NCI-H345 treated with DMSO at 0.1 percent for 48 hours (cell line): ENCODE data around the gene KLHDC1.
"Not testable (repeated sequence)": the region's sequence is repeated elsewhere in the genome, so short reads cannot be mapped to it uniquely, and the experiment has no call there.

Experiments
- DNase-seq: peaks from one replicate; lab custom pipeline; 2025; ENCODE audit not compliant: unreplicated experiment; lab: John Stamatoyannopoulos, UW

Gene KLHDC1

GRCh38 chr14:49692811-49693734 lies at the start of gene KLHDC1:
Gene KLHDC1, plus strand, starts transcription at chr14:49693120. Its CDS starts 75 bp downstream, at chr14:49693195.
- DNase-seq, result peak; percentile 52

- no peak for DNase-seq
These were observed 39.4 kb upstream of the KLHDC1 start for GRCh38 chr14:49653508-49653907.

GRCh38 chr14:49654511-49654910 lies 38.4 kb upstream of the KLHDC1 start:
- DNase-seq, result no peak

- not testable (repeated sequence) for DNase-seq
These were observed 35.4 kb upstream of the KLHDC1 start for GRCh38 chr14:49657500-49657899.

- DNase-seq, result no peak
These were observed 33.1 kb upstream of the KLHDC1 start for GRCh38 chr14:49659526-49660455.

GRCh38 chr14:49670475-49670874 lies 22.4 kb upstream of the KLHDC1 start:
- no peak for DNase-seq

- DNase-seq, result no peak
These were observed 19.3 kb upstream of the KLHDC1 start for GRCh38 chr14:49673586-49673985.

GRCh38 chr14:49677643-49678042 lies 15.3 kb upstream of the KLHDC1 start:
- no peak for DNase-seq

- no peak for DNase-seq
These were observed 13.6 kb upstream of the KLHDC1 start for GRCh38 chr14:49679271-49679670.

- DNase-seq, result no peak
These were observed 6.5 kb upstream of the KLHDC1 start for GRCh38 chr14:49686425-49686824.

GRCh38 chr14:49687942-49688700 lies 4.8 kb upstream of the KLHDC1 start, which contains the start of gene POLE2:
Gene POLE2, minus strand, starts transcription at chr14:49688214. Its CDS starts 11 bp downstream, at chr14:49688203.
- peak; percentile 72 for DNase-seq

GRCh38 chr14:49688701-49689030 lies 4.3 kb upstream of the KLHDC1 start:
- no peak for DNase-seq

- DNase-seq, result no peak
These were observed 1.9 kb upstream of the KLHDC1 start for GRCh38 chr14:49691031-49691430.

- DNase-seq, result no peak
These were observed 645 bp upstream of the KLHDC1 start for GRCh38 chr14:49692193-49692757.

- DNase-seq, result not testable (repeated sequence)
These were observed 810 bp downstream of the KLHDC1 start for GRCh38 chr14:49693735-49694124.

- no peak for DNase-seq
These were observed 9.8 kb downstream of the KLHDC1 start for GRCh38 chr14:49702725-49703124.

- DNase-seq, result no peak
These were observed 11.0 kb downstream of the KLHDC1 start for GRCh38 chr14:49703965-49704364.

- DNase-seq, result not testable (repeated sequence)
These were observed 11.6 kb downstream of the KLHDC1 start for GRCh38 chr14:49704471-49704870.

GRCh38 chr14:49710993-49711392 lies 18.1 kb downstream of the KLHDC1 start:
- not testable (repeated sequence) for DNase-seq

- no peak for DNase-seq
These were observed 27.8 kb downstream of the KLHDC1 start for GRCh38 chr14:49720744-49721143.
